Fibroblast of the aortic adventitia (primary cell): ENCODE measurements around the gene LDLRAD1. TPM values are rescaled to one million over a fixed set of nuclear protein-coding genes. Genes with fewer than 3 reads are reported as not detected.

ENCODE experiments used
- DNase-seq: peaks from one replicate; pipeline ENCODE4 v3.0.0-alpha.2; 2010; ENCODE audit warnings: low read depth
- H3K4me3 ChIP-seq: 2 replicates; pipeline ENCODE4 v1.5.1; 2011; ENCODE audit warnings: low read depth, mild to moderate bottlenecking, control low read depth, low read length, moderate library complexity
- CTCF ChIP-seq: IDR thresholded peaks from 2 replicates; pipeline ENCODE4 v1.5.1; 2011; ENCODE audit warnings: mild to moderate bottlenecking, low read length, control low read depth, inconsistent platforms; ENCODE audit not compliant: insufficient read depth
- total RNA-seq: library from RNA; depleted of rRNA; stranded (reverse); fragments of >200 nt; gene quantifications from 2 replicates; pipeline ENCODE4 v1.2.3, GENCODE V29; 2012; ENCODE audit warnings: low replicate concordance

LDLRAD1 gene
- total RNA-seq, 1 donor: not detected

- no peak for TF ChIP-seq CTCF
- H3K4me3 ChIP-seq: no peak overlapping the region
- DNase-seq: no peak
Measured at GRCh38 chr1:54014009-54014629, 3.9 kb downstream of the LDLRAD1 start.

GRCh38 chr1:54013393-54014008 is 4.5 kb downstream of the LDLRAD1 start:
- DNase-seq: no peak
- TF ChIP-seq CTCF: no peak
- no peak overlapping the region for H3K4me3 ChIP-seq

GRCh38 chr1:54012863-54013262 is 5.1 kb downstream of the LDLRAD1 start:
- TF ChIP-seq CTCF: no peak
- no peak overlapping the region for H3K4me3 ChIP-seq
- no peak for DNase-seq

- no peak for DNase-seq
- no peak for TF ChIP-seq CTCF
- H3K4me3 ChIP-seq: no peak overlapping the region
Measured at GRCh38 chr1:54012008-54012325, 6.0 kb downstream of the LDLRAD1 start.

- H3K4me3 ChIP-seq: no peak overlapping the region
- TF ChIP-seq CTCF: no peak
- no peak for DNase-seq
Measured at GRCh38 chr1:54011316-54012007, 6.5 kb downstream of the LDLRAD1 start.

- no peak for TF ChIP-seq CTCF
- DNase-seq: no peak
- H3K4me3 ChIP-seq: no peak overlapping the region
Measured at GRCh38 chr1:54010415-54011117, 7.4 kb downstream of the LDLRAD1 start.
